ENCODE data around the gene AOAH.
A peak's percentile ranks its signal among the peaks of the same experiment; 100 is the strongest.

AOAH gene

GRCh38 chr7:36723951-36724664 lies at the start of gene AOAH:
Gene AOAH (minus strand): TSS chr7:36724494. CDS start chr7:36724148, 346 bp downstream.
- DNase-seq (ENCODE audit: low read depth in 2 of 2, low spot score in 1 of 2), result peak; percentile 53 to 55

DNA sequence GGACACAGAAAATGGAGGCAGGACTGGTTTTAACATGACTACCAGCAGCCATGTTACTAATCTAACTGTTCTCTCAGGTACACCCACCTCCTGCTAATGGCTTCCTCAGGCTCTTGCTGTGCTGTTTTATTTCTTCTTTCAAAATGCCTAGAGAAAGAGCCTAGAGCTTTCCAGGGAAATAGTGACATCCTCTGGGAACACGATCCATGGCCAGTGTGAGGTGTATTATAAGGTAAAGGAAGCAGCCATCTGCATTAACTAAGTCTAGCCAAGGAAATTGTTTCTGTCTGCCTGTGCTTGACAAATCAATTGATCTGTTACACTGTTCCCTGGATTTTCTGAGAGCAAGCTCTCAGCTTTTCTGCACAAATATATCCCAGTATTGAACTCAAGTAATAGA lies 42.2 kb upstream of the AOAH start:
- no peak for DNase-seq (ENCODE audit: low read depth in 2 of 2, low spot score in 1 of 2)

- no peak for DNase-seq (ENCODE audit: low read depth in 2 of 2, low spot score in 1 of 2)
Measured at GRCh38 chr7:36765605-36766004, 41.3 kb upstream of the AOAH start.

GRCh38 chr7:36764929-36765328 lies 40.6 kb upstream of the AOAH start:
- no peak for DNase-seq (ENCODE audit: low read depth in 2 of 2, low spot score in 1 of 2)

- DNase-seq (ENCODE audit: low read depth in 2 of 2, low spot score in 1 of 2), result no peak
Measured at GRCh38 chr7:36763132-36763816, 39.0 kb upstream of the AOAH start.

DNA sequence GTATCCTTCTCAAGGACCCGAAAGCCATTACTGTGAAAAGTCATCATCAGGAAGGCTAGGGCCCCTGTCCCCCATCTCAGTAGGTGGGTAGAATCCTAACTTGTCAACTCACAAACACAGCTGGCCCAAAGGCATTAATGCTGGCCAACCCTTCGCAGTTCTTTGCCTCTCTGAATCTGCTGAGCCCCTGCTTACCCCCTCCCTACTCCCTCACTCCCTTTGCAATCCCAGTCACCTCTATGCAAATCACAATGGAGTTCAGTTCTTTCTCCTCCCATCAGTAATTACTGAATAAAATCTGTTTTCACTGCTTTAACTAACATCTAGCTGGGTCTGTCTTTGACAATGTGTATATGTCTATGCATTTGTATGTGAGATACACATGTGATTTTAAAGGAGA lies 38.1 kb upstream of the AOAH start:
- no peak for DNase-seq (ENCODE audit: low read depth in 2 of 2, low spot score in 1 of 2)

DNA sequence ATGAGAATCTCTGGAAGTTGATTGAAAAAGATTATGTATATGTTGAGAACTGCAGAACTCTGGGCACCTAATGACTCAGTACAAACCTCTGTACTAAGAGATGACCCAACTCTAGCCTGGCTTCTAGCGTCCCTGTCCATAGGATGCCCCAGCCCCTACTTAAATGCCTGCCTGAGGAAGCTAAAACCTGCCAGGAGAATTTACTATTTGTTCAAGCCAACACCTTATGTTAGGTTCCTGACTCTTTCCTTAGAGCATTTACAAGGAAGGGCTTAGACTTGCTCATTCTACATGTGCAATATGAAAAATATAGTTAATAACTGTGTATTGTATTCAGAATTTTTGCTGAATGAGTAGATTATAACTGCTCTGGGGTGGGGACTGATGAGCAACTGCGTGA lies 37.5 kb upstream of the AOAH start:
- DNase-seq (ENCODE audit: low read depth in 2 of 2, low spot score in 1 of 2), result no peak

DNA sequence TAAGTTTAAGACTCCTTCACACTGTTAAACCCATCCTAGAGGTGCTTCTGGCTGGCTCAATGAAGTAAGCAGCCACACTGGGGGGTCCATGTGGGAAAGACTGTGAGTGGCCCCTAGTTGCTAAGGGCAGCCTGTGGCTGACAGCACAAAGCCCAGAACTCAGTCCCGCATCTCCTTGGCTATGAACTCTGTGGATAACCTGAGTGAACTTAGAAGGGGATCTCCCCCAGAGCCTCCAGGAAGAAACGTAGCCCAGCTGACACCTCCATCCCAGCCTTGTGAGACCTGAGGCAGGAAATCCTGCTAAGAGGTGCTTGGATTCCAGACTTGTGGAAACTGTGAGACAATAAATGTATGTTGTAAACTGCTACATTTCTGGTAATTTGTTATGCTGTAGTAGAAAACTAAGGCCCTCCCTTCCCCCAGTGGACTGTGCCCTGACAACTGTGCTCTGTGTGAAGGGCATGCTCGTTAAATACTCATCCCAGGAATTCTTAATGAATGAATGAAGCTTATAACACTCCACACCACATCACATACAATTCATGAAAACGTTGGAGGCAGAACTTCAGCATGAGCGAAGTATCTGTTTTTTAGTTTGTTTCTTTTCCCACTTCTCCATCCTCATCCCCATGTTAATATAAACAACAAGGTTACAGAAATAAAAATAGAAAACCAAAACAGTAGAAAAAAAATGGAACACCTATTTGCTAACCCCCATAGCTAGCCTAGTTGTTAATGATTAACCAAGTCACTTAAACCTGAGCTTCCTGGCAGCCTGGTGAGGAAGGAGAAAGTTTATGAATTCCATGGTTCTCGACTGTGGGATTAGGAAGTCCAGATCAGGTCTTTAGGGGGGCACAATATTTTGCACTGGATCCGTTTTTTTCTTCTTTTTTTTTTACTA lies 36.8 kb upstream of the AOAH start:
- DNase-seq (ENCODE audit: low read depth in 2 of 2, low spot score in 1 of 2), result no peak

GRCh38 chr7:36758879-36759278 lies 34.6 kb upstream of the AOAH start:
- no peak for DNase-seq (ENCODE audit: low read depth in 2 of 2, low spot score in 1 of 2)

DNA sequence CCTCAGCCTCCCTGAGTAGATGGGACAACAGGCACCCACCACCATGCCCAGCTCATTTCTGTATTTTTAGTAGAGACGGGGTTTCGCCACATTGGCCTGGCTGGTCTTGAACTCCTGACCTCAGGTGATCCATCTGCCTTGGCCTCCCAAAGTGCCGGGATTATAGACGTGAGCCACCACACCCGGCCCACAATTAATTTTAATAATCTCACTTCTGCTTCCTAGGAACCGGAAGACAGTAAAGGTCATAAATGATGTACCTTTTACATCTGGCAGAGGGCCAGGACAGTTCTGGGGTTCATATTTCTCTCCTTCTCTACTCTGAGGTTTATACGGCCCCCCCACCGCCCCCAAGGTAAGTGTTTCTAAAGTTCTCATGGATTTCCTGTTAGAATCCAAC lies 31.2 kb upstream of the AOAH start:
- no peak for DNase-seq (ENCODE audit: low read depth in 2 of 2, low spot score in 1 of 2)

DNA sequence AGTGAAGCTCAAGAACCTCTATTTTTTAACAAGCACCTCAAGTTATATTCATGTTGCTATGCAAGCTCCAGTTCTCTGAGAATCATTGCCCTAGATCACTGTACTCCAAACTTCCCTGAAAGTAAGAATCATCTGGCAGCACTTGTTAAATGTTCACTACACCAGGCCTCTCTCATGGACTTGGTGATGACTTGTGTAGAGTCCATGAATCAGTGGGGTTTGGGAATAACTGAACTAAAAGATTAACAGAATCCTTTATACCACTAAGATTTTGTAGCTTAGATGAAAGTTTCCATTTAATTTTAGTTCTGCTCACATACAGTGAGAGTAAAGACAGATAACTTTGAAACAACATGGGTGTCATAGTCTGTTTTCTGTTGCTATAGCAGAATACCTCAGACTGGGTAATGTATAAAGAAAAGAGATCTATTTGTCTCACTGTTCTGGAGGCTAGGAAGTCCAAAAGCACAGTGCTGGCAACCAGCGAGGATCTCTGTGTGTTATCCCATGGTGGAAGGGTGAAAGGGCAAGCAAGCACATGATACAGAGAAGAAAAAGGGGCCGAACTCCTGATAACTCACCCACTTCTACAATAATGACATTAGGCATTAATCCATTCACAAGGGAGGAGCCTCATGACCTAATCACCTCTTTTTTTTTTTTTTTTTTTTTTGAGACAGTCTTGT lies 27.9 kb upstream of the AOAH start:
- DNase-seq (ENCODE audit: low read depth in 2 of 2, low spot score in 1 of 2), result no peak

- DNase-seq (ENCODE audit: low read depth in 2 of 2, low spot score in 1 of 2), result no peak
Measured at GRCh38 chr7:36750451-36750850, 26.2 kb upstream of the AOAH start.

DNA sequence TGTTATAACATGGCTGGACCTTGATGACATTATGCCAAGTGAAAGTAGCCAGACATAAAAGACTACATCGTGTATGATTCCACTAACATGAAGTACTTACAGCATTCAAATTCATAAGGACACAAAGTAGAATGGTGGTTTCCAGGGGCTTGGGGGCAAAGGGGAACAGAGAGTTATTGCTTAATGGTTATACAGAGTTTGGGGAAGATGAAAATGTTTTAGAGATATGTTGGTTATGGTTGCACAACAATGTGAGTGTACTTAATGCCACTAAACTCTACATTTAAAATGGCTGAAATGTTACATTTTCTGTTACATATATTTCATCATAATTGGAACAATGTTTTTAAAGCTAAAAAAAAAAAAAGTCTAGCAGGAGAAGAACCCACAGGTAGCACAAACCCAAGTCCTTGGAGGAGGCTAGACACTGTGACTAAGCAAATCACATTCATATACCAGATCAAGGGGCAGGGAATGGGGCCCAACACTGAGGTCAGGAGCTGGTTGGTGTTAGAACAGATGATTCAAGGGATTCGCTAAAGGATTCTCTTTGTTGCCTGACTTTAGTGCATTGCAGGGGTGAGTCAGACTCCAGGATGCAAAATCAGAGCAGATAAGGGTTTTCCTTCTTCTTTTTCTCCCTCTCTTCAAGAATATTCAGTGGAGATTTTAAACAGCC lies 25.1 kb upstream of the AOAH start:
- DNase-seq (ENCODE audit: low read depth in 2 of 2, low spot score in 1 of 2), result no peak

DNA sequence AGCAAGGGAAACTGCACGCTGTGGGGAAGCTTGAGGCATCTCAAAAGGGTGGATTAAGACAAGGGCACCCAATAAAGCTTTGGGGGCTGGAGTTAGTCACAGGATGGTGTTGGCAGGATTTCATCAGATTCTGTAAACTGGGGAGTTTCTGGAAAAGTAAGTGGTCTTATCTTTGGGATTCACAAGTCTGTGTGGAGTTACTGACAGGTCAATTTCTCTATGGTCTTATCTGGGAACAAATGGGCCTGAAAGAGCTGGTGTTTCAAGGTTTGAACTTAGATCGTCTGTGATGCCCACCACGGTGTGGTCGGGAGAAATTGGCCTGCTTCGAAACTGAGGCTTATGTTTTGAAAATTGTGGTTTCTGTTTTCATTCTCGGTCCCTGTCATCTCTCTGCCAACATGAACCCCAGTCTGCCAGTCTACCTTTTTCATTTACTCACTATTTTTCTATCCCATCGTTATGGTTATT lies 23.8 kb upstream of the AOAH start:
- DNase-seq (ENCODE audit: low read depth in 2 of 2, low spot score in 1 of 2), result no peak

DNA sequence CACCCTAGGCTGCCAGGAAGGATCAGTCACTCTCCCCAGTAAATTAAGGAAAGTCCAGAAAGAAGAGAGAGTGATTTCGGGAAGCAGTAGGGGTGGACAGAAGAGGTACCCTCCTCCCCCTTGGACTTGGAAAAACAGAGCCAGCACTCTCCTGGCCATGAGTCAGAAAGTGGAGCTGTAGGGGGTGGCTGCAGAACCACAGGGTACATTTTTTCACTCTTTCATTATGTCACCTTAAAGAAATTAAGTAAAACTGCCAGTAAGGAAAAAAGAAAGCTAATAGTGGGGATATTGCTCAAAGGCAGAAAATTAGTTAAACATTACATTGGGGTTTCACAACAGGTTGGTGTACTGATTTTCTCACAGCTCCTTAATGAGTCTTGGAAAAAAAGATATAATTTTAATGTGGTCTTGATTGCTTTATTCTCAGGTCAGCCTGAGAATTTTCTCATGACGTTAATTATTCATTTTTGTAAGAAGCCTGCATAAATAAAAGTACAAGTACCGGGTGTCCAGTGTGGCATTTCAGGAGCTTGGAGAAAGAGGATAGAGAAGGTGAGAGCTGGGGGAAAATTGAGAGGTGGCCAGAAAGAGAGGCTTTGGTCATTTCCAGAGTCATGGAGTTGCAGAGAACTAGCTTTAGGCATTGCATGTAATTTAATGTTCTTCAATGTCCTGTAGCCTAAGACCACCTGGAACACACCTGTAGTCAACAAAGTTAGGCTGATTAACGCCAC lies 23.2 kb upstream of the AOAH start:
- no peak for DNase-seq (ENCODE audit: low read depth in 2 of 2, low spot score in 1 of 2)

- DNase-seq (ENCODE audit: low read depth in 2 of 2, low spot score in 1 of 2), result no peak
Measured at GRCh38 chr7:36746347-36746746, 22.1 kb upstream of the AOAH start.

DNA sequence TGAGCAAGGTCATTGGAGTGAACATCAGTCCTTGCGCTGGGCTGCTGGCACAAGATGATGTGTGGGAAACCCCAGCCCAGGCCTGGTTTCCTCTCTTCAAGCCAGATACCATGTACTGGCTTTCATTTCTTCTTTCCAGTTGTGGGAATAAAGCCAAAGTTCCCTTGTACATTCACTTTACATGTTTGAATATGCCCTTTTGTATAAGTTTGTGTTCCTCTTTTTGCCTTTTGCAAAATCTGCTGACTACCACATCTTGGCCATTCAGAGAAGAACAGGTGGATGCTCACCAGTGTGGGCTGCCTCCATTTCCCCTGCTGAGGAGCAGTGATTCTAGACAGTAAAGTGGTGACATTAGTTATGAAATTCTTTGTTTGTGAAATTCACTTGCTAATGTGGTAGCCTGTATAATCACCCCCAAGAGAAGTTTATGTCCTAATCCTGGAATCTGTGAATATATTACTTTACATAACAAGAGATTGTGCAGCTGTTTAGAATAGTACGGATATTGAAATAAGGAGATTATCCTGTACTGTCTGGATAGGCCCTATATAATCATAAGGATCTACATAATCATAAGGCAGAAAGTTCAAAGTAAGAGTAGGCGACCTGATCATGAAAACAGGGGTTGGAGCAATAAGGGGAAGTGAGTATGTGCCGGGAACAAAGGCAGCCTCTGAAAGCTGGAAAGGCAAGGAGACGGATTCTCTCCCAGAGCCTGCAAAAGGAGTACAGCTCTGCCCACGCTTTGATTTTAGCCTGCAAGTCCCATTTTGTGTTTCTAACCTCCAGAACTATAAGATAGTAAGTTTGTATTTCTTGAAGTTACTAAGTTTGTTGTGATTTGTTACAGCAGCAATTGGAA lies 18.8 kb upstream of the AOAH start:
- DNase-seq (ENCODE audit: low read depth in 2 of 2, low spot score in 1 of 2), result no peak

DNA sequence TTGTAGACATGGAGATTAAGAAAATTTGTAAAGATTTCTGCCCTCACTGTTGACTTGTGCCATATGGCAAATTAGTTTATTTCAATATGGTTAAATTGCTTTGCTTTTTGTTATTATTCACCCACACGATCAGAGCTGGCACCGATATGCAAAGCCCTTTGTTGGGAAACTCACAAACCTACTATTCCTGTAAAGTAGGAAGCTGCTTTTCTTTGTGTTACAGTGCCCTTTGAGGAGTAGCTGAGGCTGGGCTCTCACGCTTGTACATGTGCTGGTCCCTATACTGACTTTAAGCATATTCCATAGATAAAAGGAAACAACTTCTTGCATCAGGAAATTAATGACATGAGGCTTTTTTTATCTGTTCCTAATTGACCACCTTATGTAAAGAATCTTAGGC lies 17.6 kb upstream of the AOAH start:
- DNase-seq (ENCODE audit: low read depth in 2 of 2, low spot score in 1 of 2), result no peak

DNA sequence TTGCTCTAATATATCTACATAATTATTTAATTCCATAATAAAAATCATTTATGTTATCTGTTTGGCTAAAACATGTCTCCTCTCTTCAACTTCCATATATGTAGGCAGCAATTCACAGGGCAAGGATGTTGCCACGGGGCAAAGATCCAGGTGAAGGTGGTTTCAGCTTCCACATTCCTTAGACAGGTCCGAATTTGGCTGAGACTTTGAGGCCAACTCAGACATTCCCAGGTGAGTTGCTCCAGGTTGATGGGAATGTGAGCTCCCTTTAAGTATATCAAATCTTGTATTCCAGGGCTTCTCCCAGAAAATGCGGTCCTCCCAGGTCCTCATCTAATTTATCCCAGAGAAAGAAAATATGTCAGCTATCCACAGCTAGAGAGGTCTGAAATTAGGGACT lies 15.1 kb upstream of the AOAH start:
- DNase-seq (ENCODE audit: low read depth in 2 of 2, low spot score in 1 of 2), result no peak
